T-helper 17 cell (primary cell): ENCODE data around the gene NPHP4. TPM values are rescaled to one million over a fixed set of nuclear protein-coding genes. Genes with fewer than 3 reads are reported as not detected.

Experiments
- ATAC-seq: fragments of 150-1000 bp; cut with Tn5 transposase; 2 replicates; pipeline ENCODE4 v1.10.0; 2021; ENCODE audit warnings: mild to moderate bottlenecking, moderate library complexity
- DNase-seq, 3 donors: peaks; one replicate each; pipeline versions ENCODE4 v3.0.0 to v3.0.0-alpha.2; 2020 to 2021
- H3K9me3 ChIP-seq: one replicate; pipeline ENCODE4 v1.7.0; 2013; ENCODE audit warnings: low read length, mild to moderate bottlenecking; ENCODE audit not compliant: control insufficient read depth, poor library complexity, severe bottlenecking
- H3K27ac Mint-ChIP-seq: one replicate; pipeline ENCODE4 v1.8.0; 2022; ENCODE audit warnings: mild to moderate bottlenecking, moderate library complexity, mixed read lengths
- H3K27me3 Mint-ChIP-seq: one replicate; pipeline ENCODE4 v1.8.0; 2022; ENCODE audit warnings: mixed read lengths
- H3K36me3 Mint-ChIP-seq: one replicate; pipeline ENCODE4 v1.8.0; 2022; ENCODE audit warnings: low read depth, mixed read lengths
- H3K4me1 Mint-ChIP-seq: one replicate; pipeline ENCODE4 v1.8.0; 2022; ENCODE audit warnings: mild to moderate bottlenecking, mixed read lengths
- H3K4me3 Mint-ChIP-seq: one replicate; pipeline ENCODE4 v1.8.0; 2022; ENCODE audit warnings: mild to moderate bottlenecking, moderate library complexity, mixed read lengths
- total RNA-seq, 4 donors: library from RNA in 2 of 4; stranded (reverse) in 2 of 4; gene quantifications; one replicate each; pipeline ENCODE4 v1.2.3 and lab custom pipeline; 2022 to 2026

NPHP4 gene
- total RNA-seq, 2 donors from 2014 or later, result 9.9 to 14.1 TPM

DNA sequence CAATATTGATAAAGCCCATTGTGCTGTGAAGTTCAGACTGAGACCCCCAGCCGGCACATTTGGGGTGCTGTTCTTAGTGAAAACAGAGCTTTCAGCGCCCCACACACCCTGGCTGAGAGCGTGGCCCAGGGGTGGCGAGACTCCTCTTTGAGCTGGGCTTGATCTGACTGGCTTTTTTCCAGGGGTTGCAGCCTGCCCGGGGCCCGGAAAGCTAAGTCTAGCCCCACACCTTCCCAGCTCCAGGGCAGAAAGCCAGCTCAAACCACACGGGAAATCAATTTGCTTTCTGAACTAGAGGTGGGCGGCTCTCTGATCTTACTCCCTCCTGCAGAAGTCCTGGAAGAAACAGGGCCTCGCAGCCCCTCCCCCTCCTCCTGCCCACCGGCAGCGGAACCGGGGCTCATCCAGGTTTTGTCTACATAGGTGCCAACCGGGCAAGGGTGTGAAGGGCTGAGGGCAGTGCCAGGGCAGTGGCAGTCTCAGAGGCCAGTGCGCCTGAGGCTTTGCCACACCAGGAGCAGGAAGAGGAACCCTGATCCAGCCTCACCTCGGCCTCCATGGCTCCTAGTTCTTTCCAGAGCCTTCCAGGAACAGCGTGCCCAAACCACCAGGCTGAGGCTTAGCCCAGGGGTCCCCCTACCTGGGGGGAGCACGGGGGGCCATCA lies 155.3 kb downstream of the NPHP4 start:
- H3K9me3 ChIP-seq, result no peaks in the 10 kb centered on the region

DNA sequence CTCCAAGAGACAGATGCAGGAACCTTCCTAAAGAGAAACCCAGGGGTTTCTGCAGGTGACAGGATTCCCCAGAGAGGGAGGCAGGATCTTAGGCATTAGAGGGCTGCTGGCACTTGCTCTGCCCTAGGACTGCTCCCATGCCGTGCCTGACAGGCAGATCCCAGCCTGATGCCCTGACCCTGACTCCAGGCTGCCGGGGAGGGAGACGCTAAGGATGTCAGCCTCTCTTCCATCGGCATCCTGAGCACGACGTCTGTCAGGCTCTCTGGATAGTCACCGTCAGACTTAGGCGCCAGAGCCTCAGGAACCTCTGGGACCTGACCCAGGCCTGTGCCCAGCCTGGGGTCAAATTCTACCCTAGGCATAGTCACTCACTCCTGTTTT lies 157.1 kb downstream of the NPHP4 start:
- no peak for DNase-seq
- Mint-ChIP-seq H3K27me3 (peaks cover 33% of the 10 kb centered on the region), H3K4me3 (no peak overlapping the region), H3K27ac (no peak overlapping the region), H3K36me3 (no peaks in the 10 kb centered on the region), H3K4me1 (peaks cover 5% of the 10 kb centered on the region)
- no peak for ATAC-seq
- H3K9me3 ChIP-seq, result no peaks in the 10 kb centered on the region

More for the DNA sequence above, 155.3 kb downstream of the NPHP4 start:
- peaks cover 29% of the 10 kb centered on the region for H3K27me3 Mint-ChIP-seq
- DNase-seq, result no peak
- ATAC-seq, result no peak
- H3K36me3 Mint-ChIP-seq, result no peaks in the 10 kb centered on the region
- no peak overlapping the region for H3K27ac Mint-ChIP-seq
- peaks cover 5% of the 10 kb centered on the region for H3K4me1 Mint-ChIP-seq
- H3K4me3 Mint-ChIP-seq, result no peak overlapping the region

GRCh38 chr1:5834477-5835178 lies 157.6 kb downstream of the NPHP4 start:
- Mint-ChIP-seq H3K27ac (no peak overlapping the region), H3K4me3 (no peak overlapping the region), H3K36me3 (no peaks in the 10 kb centered on the region), H3K27me3 (peaks cover 29% of the 10 kb centered on the region), H3K4me1 (peaks cover 5% of the 10 kb centered on the region)
- ATAC-seq, result no peak
- H3K9me3 ChIP-seq, result no peaks in the 10 kb centered on the region
- no peak for DNase-seq

- Mint-ChIP-seq H3K4me3 (no peak overlapping the region), H3K27me3 (peaks cover 25% of the 10 kb centered on the region), H3K4me1 (peaks cover 5% of the 10 kb centered on the region), H3K27ac (no peak overlapping the region), H3K36me3 (no peaks in the 10 kb centered on the region)
- DNase-seq (no peak), ATAC-seq (no peak)
- H3K9me3 ChIP-seq, result no peaks in the 10 kb centered on the region
These were observed 158.3 kb downstream of the NPHP4 start for GRCh38 chr1:5833911-5834310.

- H3K9me3 ChIP-seq, result no peaks in the 10 kb centered on the region
- peaks cover 5% of the 10 kb centered on the region for H3K4me1 Mint-ChIP-seq
- H3K4me3 Mint-ChIP-seq, result no peak overlapping the region
- DNase-seq (no peak), ATAC-seq (no peak)
- H3K27ac Mint-ChIP-seq, result no peak overlapping the region
- H3K36me3 Mint-ChIP-seq, result no peaks in the 10 kb centered on the region
- H3K27me3 Mint-ChIP-seq, result peaks cover 25% of the 10 kb centered on the region
These were observed 159.0 kb downstream of the NPHP4 start for GRCh38 chr1:5832916-5833895.

GRCh38 chr1:5831600-5832335 lies 160.5 kb downstream of the NPHP4 start:
- Mint-ChIP-seq H3K36me3 (no peaks in the 10 kb centered on the region), H3K27ac (no peak overlapping the region), H3K4me1 (peaks cover 2% of the 10 kb centered on the region), H3K4me3 (no peak overlapping the region), H3K27me3 (peaks cover 17% of the 10 kb centered on the region)
- no peaks in the 10 kb centered on the region for H3K9me3 ChIP-seq
- ATAC-seq, result no peak
- no peak for DNase-seq

DNA sequence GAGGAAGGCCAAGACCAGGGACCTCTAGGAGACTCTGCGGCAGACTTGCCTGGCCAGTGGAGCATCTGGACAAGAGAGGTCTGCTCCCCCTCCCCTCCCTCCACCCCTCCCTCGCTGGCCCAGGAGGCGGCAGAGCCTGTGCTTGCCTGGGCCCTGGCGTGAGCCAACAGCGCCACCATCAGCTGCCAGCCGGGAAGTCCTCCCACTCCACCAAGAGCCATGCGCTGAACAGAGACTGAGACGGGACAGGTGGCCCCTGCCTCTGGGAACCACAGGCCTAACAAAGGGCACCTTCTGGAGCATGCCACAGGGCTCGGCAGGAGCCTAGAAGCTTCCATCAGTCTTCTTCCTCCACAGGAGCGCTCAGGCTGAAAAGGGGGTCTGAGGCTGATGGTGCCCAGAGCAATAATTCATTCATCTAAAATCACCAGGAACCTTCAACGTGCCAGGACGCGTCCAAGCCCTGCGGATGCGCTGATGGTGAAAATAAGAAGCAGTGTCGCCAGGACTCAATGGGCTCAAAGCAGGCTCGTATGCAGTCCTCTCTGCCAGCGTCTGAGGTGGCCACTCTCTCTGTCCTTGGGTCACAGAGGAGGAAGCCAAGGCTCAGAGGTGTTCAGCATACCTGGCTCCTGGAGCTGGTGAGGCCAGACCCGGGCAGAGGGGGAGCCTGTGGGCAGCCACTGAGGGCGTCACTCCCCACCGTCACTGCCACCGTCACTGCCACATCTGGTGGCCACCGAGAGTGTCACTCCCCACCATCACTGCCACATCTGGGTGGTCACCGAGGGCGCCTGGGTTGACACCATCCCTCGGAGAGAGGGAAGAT lies 161.2 kb downstream of the NPHP4 start:
- DNase-seq, result no peak
- ATAC-seq, result no peak
- H3K9me3 ChIP-seq, result no peaks in the 10 kb centered on the region
- no peaks in the 10 kb centered on the region for H3K36me3 Mint-ChIP-seq
- H3K27ac Mint-ChIP-seq, result no peak overlapping the region
- H3K4me3 Mint-ChIP-seq, result no peak overlapping the region
- peaks cover 2% of the 10 kb centered on the region for H3K4me1 Mint-ChIP-seq
- peaks cover 12% of the 10 kb centered on the region for H3K27me3 Mint-ChIP-seq

DNA sequence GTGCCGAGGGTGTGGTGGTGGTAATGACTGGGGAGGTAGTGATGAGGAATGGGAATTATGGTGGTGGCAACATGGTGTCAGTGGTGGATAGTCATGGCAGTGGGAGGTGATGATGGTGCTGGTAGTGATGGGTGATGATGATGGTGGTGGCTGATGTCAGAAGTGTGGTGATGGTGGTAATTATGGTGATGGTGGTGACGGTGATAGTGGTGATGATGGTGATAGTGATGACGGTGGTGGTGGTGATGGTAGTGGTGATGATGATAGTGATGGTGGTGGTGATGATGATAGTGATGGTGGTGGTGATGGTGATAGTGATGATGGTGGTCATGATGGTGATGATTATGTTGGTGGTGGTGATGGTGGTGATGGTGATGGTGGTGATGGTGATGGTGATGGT lies 162.8 kb downstream of the NPHP4 start:
- no peaks in the 10 kb centered on the region for H3K4me1 Mint-ChIP-seq
- no peak overlapping the region for H3K4me3 Mint-ChIP-seq
- peaks cover 4% of the 10 kb centered on the region for H3K27me3 Mint-ChIP-seq
- H3K27ac Mint-ChIP-seq, result no peak overlapping the region
- ATAC-seq, result no peak
- no peak for DNase-seq
- H3K9me3 ChIP-seq, result no peaks in the 10 kb centered on the region
- H3K36me3 Mint-ChIP-seq, result no peaks in the 10 kb centered on the region

GRCh38 chr1:5828308-5828935 lies 163.8 kb downstream of the NPHP4 start:
- no peak overlapping the region for H3K4me3 Mint-ChIP-seq
- no peak for DNase-seq
- no peak overlapping the region for H3K27ac Mint-ChIP-seq
- no peaks in the 10 kb centered on the region for H3K4me1 Mint-ChIP-seq
- no peaks in the 10 kb centered on the region for H3K9me3 ChIP-seq
- ATAC-seq, result no peak
- H3K27me3 Mint-ChIP-seq, result peaks cover 4% of the 10 kb centered on the region
- H3K36me3 Mint-ChIP-seq, result no peaks in the 10 kb centered on the region

GRCh38 chr1:5827516-5827915 lies 164.7 kb downstream of the NPHP4 start:
- no peaks in the 10 kb centered on the region for H3K4me1 Mint-ChIP-seq
- peaks cover 4% of the 10 kb centered on the region for H3K27me3 Mint-ChIP-seq
- H3K27ac Mint-ChIP-seq, result no peak overlapping the region
- no peak for ATAC-seq
- DNase-seq, result no peak
- H3K36me3 Mint-ChIP-seq, result no peaks in the 10 kb centered on the region
- H3K4me3 Mint-ChIP-seq, result no peak overlapping the region
- H3K9me3 ChIP-seq, result no peaks in the 10 kb centered on the region

GRCh38 chr1:5826601-5827000 lies 165.6 kb downstream of the NPHP4 start:
- Mint-ChIP-seq H3K4me1 (no peaks in the 10 kb centered on the region), H3K4me3 (no peak overlapping the region), H3K27ac (no peak overlapping the region), H3K27me3 (peaks cover 3% of the 10 kb centered on the region), H3K36me3 (no peaks in the 10 kb centered on the region)
- ATAC-seq, result no peak
- DNase-seq, result no peak
- H3K9me3 ChIP-seq, result no peaks in the 10 kb centered on the region

DNA sequence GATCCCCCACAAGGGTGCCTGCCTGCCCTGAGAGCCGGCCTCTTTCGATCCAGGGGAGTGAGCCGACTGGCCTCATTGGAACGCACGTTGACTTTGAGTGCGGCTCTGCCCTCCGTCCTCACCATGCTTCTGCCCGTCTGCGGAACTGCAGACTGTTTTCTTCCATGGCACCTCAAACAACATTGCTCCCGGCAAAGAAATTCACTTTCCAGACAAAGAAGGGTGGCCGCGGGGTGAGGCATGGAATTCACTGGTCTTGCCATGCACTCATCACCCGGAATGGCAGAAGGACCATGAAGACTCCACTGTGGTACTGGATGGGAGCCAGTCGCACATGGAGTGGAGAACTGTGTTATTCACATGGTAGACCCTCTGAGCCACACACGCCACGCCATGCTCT lies 169.5 kb downstream of the NPHP4 start:
- Mint-ChIP-seq H3K27ac (no peak overlapping the region), H3K4me1 (no peaks in the 10 kb centered on the region), H3K36me3 (peaks cover 4% of the 10 kb centered on the region), H3K27me3 (peaks cover 31% of the 10 kb centered on the region), H3K4me3 (no peak overlapping the region)
- DNase-seq (no peak), ATAC-seq (no peak)
- no peaks in the 10 kb centered on the region for H3K9me3 ChIP-seq
